Activated T-cell treated with anti-CD3 and anti-CD28 coated beads for 48 hours (primary cell): ENCODE measurements around the gene HORMAD1.
"Not testable (repeated sequence)": the region's sequence is repeated elsewhere in the genome, so short reads cannot be mapped to it uniquely, and the experiment has no call there.

Experiments
- DNase-seq: peaks from one replicate; pipeline ENCODE4 v3.0.0-alpha.2; 2020; ENCODE audit warnings: low read depth

HORMAD1 gene

DNA sequence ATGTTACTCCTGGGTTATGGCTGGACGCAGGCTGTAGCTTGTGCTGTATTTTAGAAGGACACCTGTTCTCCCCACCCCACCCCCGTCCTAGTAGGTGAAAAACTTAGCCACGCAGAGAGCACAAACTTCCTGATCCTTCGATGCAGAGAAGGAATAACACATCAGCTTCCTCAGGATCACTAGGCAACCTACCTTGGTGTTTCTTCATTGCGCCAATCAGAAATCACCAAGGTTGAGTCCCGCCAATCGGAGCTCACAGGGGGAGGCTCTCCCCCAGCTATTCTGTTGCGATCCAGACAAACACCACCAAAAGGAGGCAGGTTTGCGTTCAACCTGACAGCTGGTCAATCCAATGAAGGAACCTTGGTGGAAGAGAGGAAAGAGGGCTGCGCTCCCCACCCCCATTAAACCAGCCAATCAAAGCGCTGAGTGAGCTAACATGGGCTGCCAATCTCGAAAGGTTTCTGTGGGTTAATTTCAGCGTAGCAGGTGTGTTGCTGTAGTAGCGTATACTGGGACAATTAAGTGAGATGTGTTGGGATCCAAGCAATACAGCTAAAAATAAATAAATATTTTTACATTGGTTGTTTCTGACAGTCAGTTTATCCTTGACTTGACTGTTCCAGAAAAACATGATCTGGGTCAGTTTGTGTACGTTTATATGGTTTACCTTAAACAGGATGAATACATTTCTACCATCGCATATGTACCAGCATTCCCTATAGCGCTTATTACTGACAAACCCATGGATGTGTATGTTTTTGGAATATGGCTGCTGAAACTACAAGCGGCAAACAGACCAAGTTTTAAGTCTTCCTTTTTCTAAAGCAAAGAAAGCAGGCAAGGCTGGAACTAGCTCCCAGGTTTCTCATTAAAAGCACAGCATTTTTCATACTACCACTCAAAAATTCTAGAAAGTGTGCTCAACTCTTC, 23.4 kb downstream of the HORMAD1 start, which contains the start of gene GOLPH3L:
Gene GOLPH3L, minus strand, starts transcription at position 160 of the 933 bp plus-strand sequence. CDS start 2,316 bp downstream, outside the sequence.
- DNase-seq: peak; percentile 81

DNA sequence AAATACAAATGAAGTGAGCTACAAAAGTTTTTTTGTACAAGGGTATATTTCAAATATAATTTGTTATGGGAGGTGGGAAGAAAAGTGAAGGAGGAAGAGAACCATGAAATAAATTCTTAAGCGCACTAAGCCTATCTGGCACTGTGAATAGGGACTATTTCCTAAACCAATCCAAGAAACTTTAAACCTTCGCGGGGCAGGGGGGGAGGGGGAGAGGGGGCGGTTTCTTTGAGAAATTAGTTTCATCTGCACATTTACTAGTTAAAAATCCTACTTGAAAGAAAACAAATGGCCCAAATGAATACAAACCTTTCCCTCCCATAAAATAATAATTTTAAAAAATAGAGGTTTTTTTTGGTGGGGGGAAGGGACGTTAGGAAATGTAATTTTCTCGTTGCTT, 24.1 kb downstream of the HORMAD1 start:
- no peak for DNase-seq

DNA sequence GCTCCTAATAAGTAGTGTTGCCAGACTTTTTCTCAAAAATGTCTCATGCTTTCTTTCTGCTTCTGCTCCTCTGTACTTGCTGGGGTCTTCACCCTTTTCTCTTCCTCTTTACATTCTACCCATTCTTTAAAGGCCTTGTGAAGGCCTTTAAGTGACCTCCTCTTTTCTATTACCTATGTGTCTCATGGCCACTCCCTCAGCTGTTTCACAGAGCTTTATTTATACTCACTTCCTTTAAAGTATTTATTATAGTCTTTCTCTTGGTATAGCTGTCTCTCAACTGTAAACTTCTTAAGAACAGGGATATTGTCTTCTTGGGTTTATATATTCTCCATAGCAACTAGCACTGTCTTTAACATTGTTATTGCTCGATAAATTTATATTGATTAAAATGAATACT, 24.5 kb downstream of the HORMAD1 start:
- no peak for DNase-seq

DNA sequence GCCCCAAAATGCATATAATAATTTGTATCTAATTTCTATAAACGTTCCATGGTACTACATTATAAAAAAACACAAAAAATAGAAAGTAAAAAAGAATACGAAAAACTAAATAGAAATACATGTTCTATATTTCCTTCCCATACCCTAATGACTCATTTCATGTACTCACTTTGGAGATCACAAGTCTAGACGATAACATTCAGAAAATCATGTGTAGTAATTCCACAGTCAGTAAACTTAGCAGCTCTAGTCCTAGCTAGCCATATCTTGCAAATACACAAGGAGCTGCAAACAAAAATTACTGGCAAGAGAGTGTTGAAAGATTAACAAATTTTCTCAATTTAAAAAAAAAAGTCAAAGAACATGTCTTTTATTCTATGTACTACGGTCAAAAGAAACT, 25.1 kb downstream of the HORMAD1 start:
- DNase-seq: no peak

DNA sequence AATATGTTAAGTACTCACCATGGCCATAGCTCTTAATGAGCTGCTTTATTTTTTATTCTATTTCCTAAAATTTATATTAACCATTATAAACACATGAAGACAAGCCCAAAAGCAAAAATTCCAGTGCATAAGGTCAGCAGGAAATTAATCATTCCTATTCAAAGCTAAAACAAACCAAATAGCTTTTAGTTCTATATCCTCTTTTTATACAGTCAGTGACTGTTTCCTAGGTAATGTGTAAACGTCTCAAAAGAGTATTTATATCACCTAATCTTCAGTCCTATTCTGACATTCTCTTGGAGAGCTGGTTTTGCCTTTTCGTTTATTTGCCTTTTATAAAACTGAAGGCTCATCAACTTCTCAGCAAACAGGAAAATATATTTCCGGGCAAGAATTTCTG, 28.0 kb downstream of the HORMAD1 start:
- DNase-seq: no peak

DNA sequence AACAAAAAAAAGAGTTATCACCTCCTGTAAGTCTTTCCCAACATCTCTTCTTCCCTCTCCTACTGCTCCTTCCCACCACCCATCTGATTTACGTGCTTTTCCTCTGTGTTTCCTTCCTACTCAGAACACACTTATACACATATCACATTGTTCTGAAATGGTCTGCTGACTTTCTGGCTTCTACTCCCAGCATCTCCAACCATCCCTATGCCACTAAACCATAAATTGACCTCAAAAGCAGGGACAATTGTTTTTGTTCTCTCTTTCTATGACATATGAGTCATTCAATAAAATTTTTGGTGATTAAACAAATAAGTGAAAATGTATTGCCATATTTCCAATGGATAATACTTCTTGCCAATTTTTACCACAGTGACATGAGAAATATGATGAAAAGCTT, 31.9 kb downstream of the HORMAD1 start:
- DNase-seq: no peak

DNA sequence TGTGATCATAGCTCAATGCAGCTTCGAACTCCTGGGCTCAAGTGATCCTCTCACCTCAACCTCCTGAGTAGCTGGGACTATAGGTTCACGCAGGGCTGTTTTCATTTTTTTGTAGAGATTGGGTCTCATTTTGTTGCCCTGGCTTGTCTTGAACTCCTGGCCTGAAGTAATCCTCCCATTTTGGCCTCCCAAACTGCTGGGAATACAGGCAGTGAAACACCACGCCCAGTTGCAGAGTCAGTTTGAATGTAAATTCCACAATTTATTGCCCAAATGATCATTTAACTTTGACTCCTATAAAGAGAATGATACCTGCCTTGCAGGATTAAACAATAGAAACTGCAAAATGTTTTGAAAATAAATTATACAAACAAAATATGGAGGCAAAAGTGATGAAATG, 34.4 kb downstream of the HORMAD1 start:
- DNase-seq: no peak

DNA sequence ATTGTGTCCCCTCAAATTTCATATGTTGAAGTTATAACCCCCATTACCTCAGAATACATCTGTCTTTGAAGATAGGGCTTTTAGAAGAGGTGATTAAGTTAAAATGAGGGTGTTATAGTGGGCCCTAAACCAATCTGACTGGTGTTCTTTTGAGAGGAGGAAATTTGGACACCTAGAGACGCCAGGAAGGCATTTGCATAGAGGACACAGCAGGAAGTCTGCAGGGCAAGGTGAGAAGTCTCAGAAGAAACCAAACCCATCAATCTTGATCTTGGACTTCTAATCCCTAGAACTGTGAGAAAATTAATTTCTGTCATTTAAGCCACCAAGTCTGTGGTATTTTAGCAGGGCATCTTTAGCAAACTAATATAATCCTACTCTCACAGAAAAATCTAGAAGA, 36.8 kb downstream of the HORMAD1 start:
- DNase-seq: no peak

DNA sequence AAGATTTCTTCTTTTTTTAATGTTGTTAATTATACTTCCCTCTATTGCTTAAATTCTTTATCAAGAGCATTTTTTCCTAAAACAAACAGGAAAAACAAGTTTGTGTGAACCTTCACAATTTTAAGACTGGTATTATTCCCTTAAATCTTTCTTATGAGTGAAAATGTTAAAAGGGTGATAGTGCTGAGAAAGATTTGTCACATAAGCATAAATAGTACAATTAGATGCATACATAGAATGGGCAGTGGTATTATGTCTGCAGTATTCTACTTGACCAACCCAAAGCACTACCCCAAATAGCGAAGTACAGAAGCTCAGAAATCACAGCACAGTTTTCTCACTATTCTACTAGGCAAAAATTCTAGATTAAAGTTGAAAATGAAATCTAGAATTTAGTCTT, 41.7 kb downstream of the HORMAD1 start:
- no peak for DNase-seq

DNA sequence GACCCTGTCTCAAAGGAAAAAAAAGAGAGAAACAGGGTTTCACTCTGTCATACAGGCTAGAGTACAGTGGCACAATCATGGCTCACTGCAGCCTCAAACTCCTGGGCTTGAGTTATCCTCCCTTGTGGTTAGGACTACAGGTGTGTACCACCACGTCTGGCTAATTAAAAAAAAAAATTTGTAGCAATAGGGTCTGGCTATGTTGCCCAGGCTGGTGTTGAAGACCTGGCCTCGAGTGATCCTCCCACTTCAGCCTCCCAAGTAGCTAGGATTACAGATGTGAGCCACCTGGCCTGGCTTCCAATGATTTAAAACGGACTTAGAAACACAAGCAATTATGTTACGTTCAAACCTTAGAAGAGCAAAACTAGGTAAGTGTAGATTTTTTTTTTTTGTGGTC, 45.8 kb downstream of the HORMAD1 start:
- DNase-seq: no peak

DNA sequence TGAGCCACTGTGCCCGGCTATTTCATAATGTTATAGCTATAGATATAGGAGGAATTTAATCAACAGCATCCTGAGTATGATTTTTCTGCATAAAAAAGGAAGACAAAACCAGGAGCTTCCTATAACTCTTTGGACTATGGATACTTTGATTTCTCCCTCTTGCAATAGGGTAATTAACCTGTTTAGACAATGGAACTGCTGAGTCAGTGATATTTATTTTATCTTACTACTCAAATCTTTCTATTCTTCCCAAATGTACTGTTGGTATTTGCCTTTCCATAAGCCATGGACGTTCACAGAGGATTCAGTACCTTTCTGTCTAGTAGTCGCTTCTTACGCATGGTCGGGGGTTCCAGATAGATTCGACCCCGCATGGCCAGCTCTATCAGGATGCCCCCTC, 57.4 kb downstream of the HORMAD1 start:
- DNase-seq: no peak

DNA sequence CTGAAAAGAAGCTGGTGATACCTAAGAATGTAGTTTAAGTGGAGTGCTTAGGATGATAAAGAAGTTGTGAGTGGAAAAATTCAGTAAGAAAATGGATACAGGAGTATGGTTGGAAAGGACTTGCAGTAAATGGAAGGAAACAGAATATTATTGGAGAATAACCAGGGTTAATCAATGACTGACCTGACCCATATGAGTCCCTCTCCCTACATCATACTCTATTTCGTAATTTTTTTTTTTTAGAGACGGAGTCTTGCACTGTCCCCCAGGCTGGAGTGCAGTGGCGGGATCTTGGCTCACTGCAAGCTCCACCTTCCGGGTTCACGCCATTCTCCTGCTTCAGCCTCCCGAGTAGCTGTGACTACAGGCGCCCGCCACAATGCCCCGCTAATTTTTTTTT, 57.9 kb downstream of the HORMAD1 start:
- DNase-seq: no peak

DNA sequence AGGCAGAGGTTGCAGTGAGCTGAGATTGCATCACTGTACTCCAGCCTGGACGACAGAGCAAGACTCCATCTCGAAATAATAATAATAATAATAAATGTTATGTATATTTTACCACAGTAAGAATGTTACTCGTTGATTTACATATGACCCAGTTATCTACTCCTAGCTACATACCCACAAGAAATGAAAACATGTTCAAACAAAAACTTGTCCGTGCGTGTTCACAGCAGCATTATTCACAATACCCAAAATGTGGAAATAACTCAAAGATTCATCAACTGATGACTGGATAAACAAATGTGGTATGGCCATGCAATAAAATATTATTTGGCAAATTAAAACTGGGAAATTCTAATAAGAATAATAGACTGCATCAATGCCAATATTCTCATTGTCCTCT, 59.5 kb downstream of the HORMAD1 start:
- DNase-seq: no peak

DNA sequence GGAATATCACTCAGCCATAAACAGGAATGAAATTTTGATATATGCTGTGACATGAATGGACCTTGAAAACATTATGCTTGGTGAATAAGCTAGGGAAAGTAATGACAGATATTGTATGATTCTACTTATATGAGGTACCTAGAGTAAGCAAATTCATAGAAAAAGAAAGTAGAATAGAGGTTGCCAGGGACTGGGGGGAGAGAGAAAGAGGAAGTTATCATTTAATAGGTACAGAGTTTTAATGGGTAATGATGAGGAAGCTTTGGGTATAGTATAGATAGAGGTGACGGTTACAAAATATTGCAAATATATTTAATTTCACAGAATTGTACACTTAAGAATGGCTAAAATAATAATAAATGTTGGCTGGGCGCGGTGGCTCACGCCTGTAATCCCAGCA, 60.1 kb downstream of the HORMAD1 start:
- DNase-seq: no peak

DNA sequence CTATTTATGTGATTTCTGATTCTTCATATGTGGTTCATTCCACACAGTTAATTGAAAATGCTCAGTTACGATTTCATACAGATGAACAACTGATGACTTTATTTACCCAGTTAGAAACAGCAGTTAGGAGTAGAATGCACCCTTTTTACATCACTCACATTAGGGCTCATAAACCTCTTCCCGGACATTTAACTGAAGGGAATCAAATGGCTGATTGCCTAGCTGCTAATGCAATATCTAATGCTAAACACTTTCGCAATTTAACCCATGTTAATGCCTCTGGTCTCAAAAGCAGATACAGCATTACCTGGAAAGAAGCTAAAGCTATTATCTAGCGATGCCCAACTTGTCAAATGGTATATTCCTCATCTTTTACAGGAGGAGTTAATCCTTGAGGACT, 63.6 kb downstream of the HORMAD1 start:
- not testable (repeated sequence) for DNase-seq

DNA sequence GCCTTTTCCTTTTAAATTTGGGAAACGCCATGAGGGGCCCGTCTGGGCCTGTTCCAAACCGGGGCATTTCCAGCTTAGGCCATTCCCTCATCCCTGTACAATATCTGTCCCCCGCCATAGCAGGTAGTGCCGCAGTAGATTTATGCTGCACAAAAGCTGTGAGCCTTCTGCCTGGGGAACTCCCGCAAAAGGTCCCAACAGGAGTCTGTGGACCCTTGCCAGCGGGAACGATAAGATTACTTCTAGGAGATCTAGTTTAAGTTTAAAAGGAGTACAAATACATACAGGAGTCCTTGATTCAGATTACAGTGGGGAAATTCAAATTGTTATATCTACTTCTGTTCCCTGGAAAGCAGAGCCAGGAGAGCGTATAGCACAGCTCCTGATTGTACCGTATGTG, 66.1 kb downstream of the HORMAD1 start:
- DNase-seq: not testable (repeated sequence)

DNA sequence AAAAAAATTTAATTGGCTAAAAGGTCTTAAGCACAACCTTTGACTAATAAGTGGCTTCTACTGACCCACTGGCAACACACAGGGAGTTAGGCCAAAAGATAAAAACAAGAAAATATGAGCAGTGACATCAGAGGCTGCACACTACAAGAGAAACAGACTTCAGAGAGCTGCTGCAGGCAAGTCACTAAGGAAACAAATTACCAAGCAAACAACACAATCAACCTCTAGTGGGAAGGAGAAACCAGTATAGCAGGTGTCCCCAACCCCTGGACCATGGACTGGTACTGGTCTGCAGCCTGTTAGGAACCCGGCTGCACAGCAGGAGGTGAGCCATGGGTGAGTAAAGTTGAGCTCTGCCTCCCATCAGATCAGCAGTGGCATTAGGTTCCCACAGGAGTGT, 70.5 kb downstream of the HORMAD1 start:
- no peak for DNase-seq

DNA sequence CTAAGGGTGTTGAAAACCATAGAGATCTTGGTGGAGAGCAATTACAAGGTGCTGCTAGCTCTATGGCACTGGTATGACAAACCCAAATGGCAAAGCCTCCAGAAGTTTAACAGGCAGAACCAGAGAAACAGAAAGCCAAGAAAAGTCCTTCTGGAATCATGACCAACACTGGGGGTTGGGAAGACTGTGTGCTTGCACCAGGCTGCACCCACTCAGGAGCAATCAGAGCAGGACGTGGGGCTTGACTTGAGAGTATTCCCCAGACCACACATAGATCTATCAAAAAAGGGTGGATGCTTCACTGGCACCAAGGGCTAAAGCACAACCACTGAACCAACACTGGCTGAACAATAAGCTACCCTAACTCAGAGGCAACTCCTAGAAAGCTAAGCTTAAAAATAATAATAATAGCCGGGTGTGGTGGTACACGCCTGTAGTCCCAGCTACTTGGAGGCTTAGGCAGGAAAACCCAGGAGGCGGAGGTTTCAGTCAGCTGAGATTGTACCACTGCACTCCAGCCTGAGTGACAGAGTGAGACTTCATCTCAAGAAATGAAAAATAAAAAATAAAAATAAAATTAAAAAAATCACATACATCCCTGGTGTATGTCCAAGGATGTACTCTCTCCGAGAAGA, 71.1 kb downstream of the HORMAD1 start:
- DNase-seq: no peak
